Endothelial cell of umbilical vein (primary cell): Measurements from ENCODE around the gene EIF3K. TPM values are rescaled to one million over a fixed set of nuclear protein-coding genes. Genes with fewer than 3 reads are reported as not detected.
"Not testable (repeated sequence)": the region's sequence is repeated elsewhere in the genome, so short reads cannot be mapped to it uniquely, and the experiment has no call there.

ENCODE experiments used
- BruUV-seq: library from RNA; stranded (reverse); fragments of 400-500 nt; replicated peaks from 2 replicates; lab custom pipeline; 2021; lab: Mats Ljungman, UMichigan
- CTCF ChIA-PET: fragments of 300-600, 350-600 bp; sonication (Branson Sonifier 250); formaldehyde crosslinking; loops from one replicate; lab custom pipeline; 2021; ENCODE audit warnings: antibody characterized with exemption, inconsistent platforms; lab: Charles Lee
- POLR2A ChIA-PET: fragments of 300-600, 350-600 bp; sonication (Branson Sonifier 250); formaldehyde crosslinking; loops from one replicate; lab custom pipeline; 2021; ENCODE audit warnings: antibody characterized with exemption, inconsistent platforms; lab: Charles Lee
- DNase-seq: peaks from one replicate; pipeline ENCODE4 v3.0.0-alpha.2; 2011; ENCODE audit warnings: low read depth, low spot score
- FAIRE-seq: peaks from 2 replicates; lab custom pipeline; 2011; peaks lifted over from hg19 to GRCh38; lab: Jason Lieb, UNC
- H2AFZ ChIP-seq: 2 replicates; pipeline ENCODE4 v1.6.0; 2012; ENCODE audit warnings: low read depth, low read length, control low read depth, inconsistent platforms
- H3K27ac ChIP-seq: 2 replicates; pipeline ENCODE4 v1.5.1; 2011; ENCODE audit warnings: low read depth, mild to moderate bottlenecking, control low read depth, low read length, moderate library complexity; ENCODE audit not compliant: insufficient read depth
- H3K27me3 ChIP-seq, 2 experiments: 2 replicates each; pipeline versions ENCODE4 v1.6.0 to v1.6.1; 2011; ENCODE audit warnings: low read length in 2 of 2, mixed read lengths in 1 of 2; ENCODE audit not compliant: control insufficient read depth in 2 of 2, insufficient read depth in 2 of 2
- H3K36me3 ChIP-seq, 2 experiments: 2 replicates in 1 of 2; 3 replicates in 1 of 2; pipeline ENCODE4 v1.5.1; 2011; ENCODE audit warnings: low read length in 2 of 2, mild to moderate bottlenecking in 1 of 2, moderate library complexity in 1 of 2; ENCODE audit not compliant: control insufficient read depth in 2 of 2, insufficient read depth in 2 of 2; ENCODE audit errors: extremely low read depth in 1 of 2
- H3K4me1 ChIP-seq: 3 replicates; pipeline ENCODE4 v1.5.1; 2011; ENCODE audit warnings: mild to moderate bottlenecking, low read length; ENCODE audit not compliant: control insufficient read depth, insufficient read depth; ENCODE audit errors: extremely low read depth
- H3K4me2 ChIP-seq: 2 replicates; pipeline ENCODE4 v1.6.1; 2011; ENCODE audit warnings: low read length, control low read depth, mixed read lengths; ENCODE audit not compliant: insufficient read depth
- H3K4me3 ChIP-seq, 3 experiments: fragments of 200-600 bp in 1 of 3; sonication (generic), shearing (Covaris generic) in 1 of 3; replicated peaks in 1 of 3; 2 replicates each; pipeline ENCODE4 v1.5.1; 2011 to 2016; ENCODE audit warnings: control low read depth in 3 of 3, low read length in 3 of 3, mild to moderate bottlenecking in 2 of 3, inconsistent platforms in 1 of 3, low read depth in 1 of 3, moderate library complexity in 1 of 3; ENCODE audit not compliant: insufficient read depth in 1 of 3
- H3K79me2 ChIP-seq: 2 replicates; pipeline ENCODE4 v1.6.0; 2012; ENCODE audit warnings: low read length, inconsistent platforms; ENCODE audit not compliant: control insufficient read depth, insufficient read depth
- H3K9ac ChIP-seq: replicated peaks from 2 replicates; pipeline ENCODE3; 2011; ENCODE audit warnings: low read length, control low read depth; ENCODE audit not compliant: insufficient read depth; ENCODE audit errors: extremely low read depth
- H3K9me1 ChIP-seq: replicated peaks from 3 replicates; pipeline ENCODE4 v1.6.0; 2011; ENCODE audit warnings: mild to moderate bottlenecking, low read length; ENCODE audit not compliant: control insufficient read depth, insufficient read depth; ENCODE audit errors: extremely low read depth
- H3K9me3 ChIP-seq: replicated peaks from 2 replicates; pipeline ENCODE4 v1.5.1; 2012; ENCODE audit warnings: low read length, inconsistent platforms; ENCODE audit not compliant: control insufficient read depth, insufficient read depth
- H4K20me1 ChIP-seq: replicated peaks from 2 replicates; pipeline ENCODE3; 2011; ENCODE audit warnings: mild to moderate bottlenecking, low read length; ENCODE audit not compliant: control insufficient read depth, insufficient read depth; ENCODE audit errors: extremely low read depth
- CTCF ChIP-seq, 2 donors: IDR thresholded peaks; 1 replicate in 1 of 2; 2 replicates in 1 of 2; pipeline ENCODE4 v1.5.1; 2011; ENCODE audit warnings: low read length in 2 of 2, mild to moderate bottlenecking in 2 of 2, moderate library complexity in 2 of 2, control low read depth in 1 of 2, inconsistent platforms in 1 of 2, low read depth in 1 of 2; ENCODE audit not compliant: insufficient read depth in 1 of 2; ENCODE audit errors: extremely low read depth in 1 of 2
- FOS ChIP-seq: IDR thresholded peaks from 2 replicates; pipeline ENCODE4 v1.6.1; 2011; ENCODE audit warnings: mild to moderate bottlenecking, low read length, moderate library complexity, borderline replicate concordance; ENCODE audit not compliant: insufficient read depth
- MYC ChIP-seq: IDR thresholded peaks from one replicate; pipeline ENCODE4 v1.6.1; 2011; ENCODE audit warnings: mild to moderate bottlenecking, low read depth, low read length
- POLR2AphosphoS5 ChIP-seq: IDR thresholded peaks from 2 replicates; pipeline ENCODE4 v1.6.1; 2012; ENCODE audit warnings: low read depth, mild to moderate bottlenecking, control low read depth, low read length, moderate library complexity; ENCODE audit not compliant: insufficient read depth
- dilution Hi-C: fragments of 300-500 bp; cut with MboI; formaldehyde crosslinking; loops from one replicate; pipeline ENCODE4 v1.15.0; 2019; ENCODE audit warnings: low sequenced_read_pairs; ENCODE audit not compliant: extremely low pct_ligation_motif_present
- intact Hi-C: fragments of 100-400 bp; cut with micrococcal nuclease; formaldehyde crosslinking; loops from one replicate; pipeline ENCODE4 v1.10.0; 2022
- polyA plus RNA-seq, 4 experiments: library from polyadenylated mRNA; depleted of rRNA in 3 of 4; stranded (reverse) in 3 of 4; unstranded in 1 of 4; fragments of >200 nt; gene quantifications; 2 replicates each; pipeline versions ENCODE4 v1.2.1 to v1.2.3, GENCODE V29; 2011 to 2012; ENCODE audit warnings: missing spikeins in 1 of 4
- total RNA-seq: library from RNA; stranded (reverse); gene quantifications from 2 replicates; pipeline ENCODE4 v1.2.3, GENCODE V29; 2021

EIF3K gene
- total and polyA plus RNA-seq, 2 donors (not counting 3 experiments of a cell fraction or from before 2014, with no cell fraction given), result 267 to 584 TPM

- H3K36me3 ChIP-seq, result peaks cover 9 to 24% of the 10 kb centered on the region in 2 experiments
- H3K4me1 ChIP-seq, H3K27me3 ChIP-seq, BruUV-seq, CTCF ChIA-PET, H3K4me2 ChIP-seq, H3K27ac ChIP-seq, H3K9me3 ChIP-seq, H3K79me2 ChIP-seq, POLR2A ChIA-PET, H4K20me1 ChIP-seq, H2AFZ ChIP-seq, H3K9ac ChIP-seq, DNase-seq, FAIRE-seq, H3K4me3 ChIP-seq, dilution Hi-C loops, H3K9me1 ChIP-seq: not testable (repeated sequence)
- intact Hi-C loops, result loop anchor here (10.0 kb wide), 1 partner anchor 397 kb away; no protein-coding TSS in a partner anchor
These were observed 13.0 kb downstream of the EIF3K start for GRCh38 chr19:38631811-38632475.

GRCh38 chr19:38632476-38633213, 13.7 kb downstream of the EIF3K start:
- BruUV-seq, result no TSS peak
- peaks cover 9 to 21% of the 10 kb centered on the region in 2 experiments for H3K36me3 ChIP-seq

More at GRCh38 chr19:38632476-38633213, 13.7 kb downstream of the EIF3K start:
- no peaks in the 10 kb centered on the region for H3K9me3 ChIP-seq
- H2AFZ ChIP-seq, result no peak overlapping the region
- ChIA-PET CTCF (interaction anchor here (2.2 to 3.8 kb wide), 3 partner anchors 13 to 229 kb away, joined by 23 to 66 read pairs (median 42); partner anchors contain the start of genes EIF3K and FAM98C), POLR2A (no interaction called here)
- H3K27me3 ChIP-seq, result no peaks in the 10 kb centered on the region
- H4K20me1 ChIP-seq, result no peaks in the 10 kb centered on the region
- DNase-seq, result no peak
- H3K9me1 ChIP-seq, result no peaks in the 10 kb centered on the region
- no peaks in the 10 kb centered on the region for H3K79me2 ChIP-seq
- H3K27ac ChIP-seq, result no peak overlapping the region
- FAIRE-seq, result no peak
- dilution Hi-C loops, result no loop called here
- TF ChIP-seq MYC, result no peak
- TF ChIP-seq CTCF (IDR thresholded peaks at IDR 0.05; ENCODE audit: extremely low read depth in 1 of 2, insufficient read depth in 1 of 2, low read depth in 1 of 2, low read length in 2 of 2), result no peak
- no peak for TF ChIP-seq POLR2AphosphoS5
- no peak for TF ChIP-seq FOS
- H3K9ac ChIP-seq, result no peak overlapping the region
- no peak overlapping the region for H3K4me3 ChIP-seq
- intact Hi-C loops, result loop anchor here (10.0 kb wide), 1 partner anchor 398 kb away; no protein-coding TSS in a partner anchor
- H3K4me1 ChIP-seq, result no peaks in the 10 kb centered on the region
- no peak overlapping the region for H3K4me2 ChIP-seq
